B cell (primary cell): ENCODE data around the gene TTC9.

ENCODE experiments used
- EZH2 ChIP-seq: IDR thresholded peaks from 2 replicates; pipeline ENCODE4 v1.6.1; 2012; ENCODE audit warnings: borderline replicate concordance, low read depth, mild to moderate bottlenecking, moderate library complexity, low read length; ENCODE audit not compliant: insufficient read depth, poor library complexity, severe bottlenecking
- TF ChIP-seq, protein P1 (sequence below): fragments of 200-600 bp; IDR thresholded peaks from one replicate; pipeline ENCODE4 v1.8.0; 2022; ENCODE audit warnings: antibody characterized with exemption, mild to moderate bottlenecking

DNA sequence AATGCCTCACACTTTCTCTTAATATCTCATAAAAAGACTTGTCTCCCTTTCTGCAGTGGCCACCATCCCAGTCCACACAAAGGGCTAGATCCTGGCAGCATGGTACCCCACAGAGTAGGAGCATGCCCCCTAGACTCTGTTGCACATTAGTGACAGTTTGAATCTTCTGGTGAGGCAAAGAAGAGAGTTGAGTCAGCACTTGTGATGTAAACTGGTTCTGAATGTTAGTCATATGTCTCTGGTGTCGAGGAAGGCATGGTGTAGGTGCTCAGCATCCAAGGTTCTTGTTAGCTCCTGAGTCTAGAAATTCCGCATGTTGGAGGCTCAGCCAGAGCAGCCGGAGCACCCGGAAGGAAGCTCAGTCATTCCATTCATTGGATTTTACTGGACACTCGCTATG is 9.8 kb downstream of the TTC9 start:
- TF ChIP-seq, protein P1, sequence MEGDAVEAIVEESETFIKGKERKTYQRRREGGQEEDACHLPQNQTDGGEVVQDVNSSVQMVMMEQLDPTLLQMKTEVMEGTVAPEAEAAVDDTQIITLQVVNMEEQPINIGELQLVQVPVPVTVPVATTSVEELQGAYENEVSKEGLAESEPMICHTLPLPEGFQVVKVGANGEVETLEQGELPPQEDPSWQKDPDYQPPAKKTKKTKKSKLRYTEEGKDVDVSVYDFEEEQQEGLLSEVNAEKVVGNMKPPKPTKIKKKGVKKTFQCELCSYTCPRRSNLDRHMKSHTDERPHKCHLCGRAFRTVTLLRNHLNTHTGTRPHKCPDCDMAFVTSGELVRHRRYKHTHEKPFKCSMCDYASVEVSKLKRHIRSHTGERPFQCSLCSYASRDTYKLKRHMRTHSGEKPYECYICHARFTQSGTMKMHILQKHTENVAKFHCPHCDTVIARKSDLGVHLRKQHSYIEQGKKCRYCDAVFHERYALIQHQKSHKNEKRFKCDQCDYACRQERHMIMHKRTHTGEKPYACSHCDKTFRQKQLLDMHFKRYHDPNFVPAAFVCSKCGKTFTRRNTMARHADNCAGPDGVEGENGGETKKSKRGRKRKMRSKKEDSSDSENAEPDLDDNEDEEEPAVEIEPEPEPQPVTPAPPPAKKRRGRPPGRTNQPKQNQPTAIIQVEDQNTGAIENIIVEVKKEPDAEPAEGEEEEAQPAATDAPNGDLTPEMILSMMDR, result no peak
- TF ChIP-seq EZH2, result no peak
